H9 (cell line): ENCODE results near the gene COL27A1. TPM values are rescaled to one million over a fixed set of nuclear protein-coding genes. Genes with fewer than 3 reads are reported as not detected.

Experiments used
- DNase-seq: peaks from one replicate; pipeline ENCODE4 v3.0.0-alpha.2; 2017
- H2AFZ ChIP-seq: one replicate; pipeline ENCODE4 v1.6.1; 2013; ENCODE audit warnings: mild to moderate bottlenecking, low read length, control low read depth, moderate library complexity
- H2AK5ac ChIP-seq: 2 replicates; pipeline ENCODE4 v1.6.1; 2013; ENCODE audit warnings: low read length, control low read depth, mixed read lengths; ENCODE audit not compliant: insufficient read length
- H2BK120ac ChIP-seq: one replicate; pipeline ENCODE4 v1.6.1; 2013; ENCODE audit warnings: low read depth, mild to moderate bottlenecking, low read length, control low read depth, inconsistent platforms; ENCODE audit not compliant: poor library complexity, severe bottlenecking
- H2BK12ac ChIP-seq: 2 replicates; pipeline ENCODE4 v1.6.1; 2013; ENCODE audit warnings: low read length, control low read depth, mixed read lengths, low read depth; ENCODE audit not compliant: insufficient read length
- H2BK15ac ChIP-seq: 2 replicates; pipeline ENCODE4 v1.6.1; 2013; ENCODE audit warnings: low read depth, low read length, control low read depth
- H2BK20ac ChIP-seq: one replicate; pipeline ENCODE4 v1.6.1; 2013; ENCODE audit warnings: low read depth, mild to moderate bottlenecking, low read length, control low read depth, inconsistent platforms; ENCODE audit not compliant: poor library complexity, severe bottlenecking
- H2BK5ac ChIP-seq: 2 replicates; pipeline ENCODE4 v1.6.1; 2013; ENCODE audit warnings: low read length, control low read depth, mixed read lengths; ENCODE audit not compliant: insufficient read length
- H3K14ac ChIP-seq: 2 replicates; pipeline ENCODE4 v1.6.1; 2013; ENCODE audit warnings: low read length, control low read depth; ENCODE audit not compliant: insufficient read depth
- H3K18ac ChIP-seq: 2 replicates; pipeline ENCODE4 v1.6.1; 2013; ENCODE audit warnings: low read depth, mild to moderate bottlenecking, mixed read lengths, low read length, control low read depth; ENCODE audit not compliant: insufficient read length
- H3K23ac ChIP-seq: 2 replicates; pipeline ENCODE4 v1.6.1; 2013; ENCODE audit warnings: low read length, control low read depth, mixed read lengths, low read depth; ENCODE audit not compliant: insufficient read length
- H3K23me2 ChIP-seq: 2 replicates; pipeline ENCODE4 v1.6.1; 2013; ENCODE audit warnings: low read depth, mild to moderate bottlenecking, mixed read lengths, low read length, control low read depth; ENCODE audit not compliant: insufficient read length, poor library complexity, severe bottlenecking
- H3K27ac ChIP-seq: 2 replicates; pipeline ENCODE4 v1.5.1; 2013; ENCODE audit warnings: low read length, control low read depth, mixed read lengths, low read depth; ENCODE audit not compliant: insufficient read length
- H3K27me3 ChIP-seq: 2 replicates; pipeline ENCODE4 v1.6.1; 2013; ENCODE audit warnings: low read length, control low read depth, inconsistent platforms; ENCODE audit not compliant: insufficient read depth
- H3K4ac ChIP-seq: 2 replicates; pipeline ENCODE4 v1.6.1; 2013; ENCODE audit warnings: low read depth, mild to moderate bottlenecking, control low read depth, inconsistent platforms, low read length, moderate library complexity
- H3K4me1 ChIP-seq: 2 replicates; pipeline ENCODE4 v1.6.1; 2013; ENCODE audit warnings: low read length, control low read depth, inconsistent platforms; ENCODE audit not compliant: insufficient read depth
- H3K4me2 ChIP-seq: 2 replicates; pipeline ENCODE4 v1.6.1; 2013; ENCODE audit warnings: low read length, control low read depth, mixed read lengths; ENCODE audit not compliant: insufficient read length, insufficient read depth
- H3K56ac ChIP-seq: 2 replicates; pipeline ENCODE4 v1.6.1; 2013; ENCODE audit warnings: low read depth, mild to moderate bottlenecking, mixed read lengths, low read length, control low read depth; ENCODE audit not compliant: insufficient read length
- H3K79me1 ChIP-seq: 2 replicates; pipeline ENCODE4 v1.6.1; 2013; ENCODE audit warnings: low read depth, mild to moderate bottlenecking, moderate library complexity, low read length, control low read depth, inconsistent platforms; ENCODE audit not compliant: insufficient read depth, poor library complexity, severe bottlenecking
- H3K79me2 ChIP-seq: 2 replicates; pipeline ENCODE4 v1.6.1; 2013; ENCODE audit warnings: low read length, control low read depth, inconsistent platforms; ENCODE audit not compliant: insufficient read depth
- H3K9ac ChIP-seq: 2 replicates; pipeline ENCODE4 v1.6.1; 2013; ENCODE audit warnings: low read length, control low read depth, mixed read lengths; ENCODE audit not compliant: insufficient read length; ENCODE audit errors: extremely low read depth
- H3K9me3 ChIP-seq: one replicate; pipeline ENCODE4 v1.6.1; 2013; ENCODE audit warnings: low read depth, low read length, inconsistent platforms; ENCODE audit not compliant: control insufficient read depth
- H3T11ph ChIP-seq: one replicate; pipeline ENCODE4 v1.6.1; 2013; ENCODE audit warnings: mild to moderate bottlenecking, low read length, control low read depth, inconsistent platforms
- H4K20me1 ChIP-seq: one replicate; pipeline ENCODE4 v1.6.1; 2013; ENCODE audit not compliant: control insufficient read depth, insufficient read length, insufficient read depth
- H4K5ac ChIP-seq: 2 replicates; pipeline ENCODE4 v1.6.1; 2013; ENCODE audit warnings: low read depth, mild to moderate bottlenecking, mixed read lengths, low read length, control low read depth; ENCODE audit not compliant: insufficient read length
- H4K8ac ChIP-seq: replicated peaks from 2 replicates; pipeline ENCODE4 v1.6.1; 2013; ENCODE audit warnings: low read length, control low read depth, mixed read lengths, low read depth; ENCODE audit not compliant: insufficient read length
- H4K91ac ChIP-seq: 2 replicates; pipeline ENCODE4 v1.6.1; 2013; ENCODE audit warnings: low read depth, mild to moderate bottlenecking, moderate library complexity, mixed read lengths, low read length, control low read depth; ENCODE audit not compliant: insufficient read length
- H3K27ac Mint-ChIP-seq, 3 experiments: 2 replicates in 2 of 3; 3 replicates in 1 of 3; pipeline ENCODE4 v1.8.0; 2020 to 2021; ENCODE audit warnings: mixed read lengths in 3 of 3, mild to moderate bottlenecking in 1 of 3, moderate library complexity in 1 of 3
- H3K27me3 Mint-ChIP-seq: 2 replicates; pipeline ENCODE4 v1.8.0; 2021; ENCODE audit warnings: low read depth, mild to moderate bottlenecking, moderate library complexity, mixed read lengths
- H3K36me3 Mint-ChIP-seq, 3 experiments: 2 replicates in 2 of 3; 3 replicates in 1 of 3; pipeline ENCODE4 v1.8.0; 2020 to 2021; ENCODE audit warnings: low read depth in 3 of 3, mixed read lengths in 3 of 3; ENCODE audit not compliant: insufficient read depth in 1 of 3
- H3K4me1 Mint-ChIP-seq, 2 experiments: 2 replicates each; pipeline ENCODE4 v1.8.0; 2020; ENCODE audit warnings: mixed read lengths in 2 of 2
- H3K4me3 Mint-ChIP-seq, 2 experiments: 2 replicates in 1 of 2; 3 replicates in 1 of 2; pipeline ENCODE4 v1.8.0; 2020 to 2021; ENCODE audit warnings: mild to moderate bottlenecking in 2 of 2, mixed read lengths in 2 of 2, moderate library complexity in 1 of 2
- H3K9me3 Mint-ChIP-seq, 2 experiments: 2 replicates in 1 of 2; 3 replicates in 1 of 2; pipeline ENCODE4 v1.8.0; 2020; ENCODE audit warnings: mild to moderate bottlenecking in 2 of 2, mixed read lengths in 2 of 2, moderate library complexity in 1 of 2
- WGBS: extraction: QIAGEN DNeasy Blood & Tissue Kit; methylation state at CpG from one replicate; pipeline ENCODE4 v1.1.7; 2013; ENCODE audit warnings: missing lambda C conversion rate, low lambda C conversion rate, mixed read lengths; ENCODE audit not compliant: insufficient read length; ENCODE audit errors: extremely low coverage; 5-methylcytosine and 5-hydroxymethylcytosine counted together
- total RNA-seq: library from RNA; stranded (reverse); gene quantifications from 2 replicates; pipeline ENCODE4 v1.2.1, GENCODE V29; 2021
- TF ChIP-seq, protein P1 (sequence below): fragments of 200-600 bp; sonication (generic); conservative IDR thresholded peaks from 3 replicates; pipeline ENCODE4 v1.8.0; 2021; ENCODE audit warnings: antibody characterized with exemption, mild to moderate bottlenecking

The COL27A1 gene
- total RNA-seq, 1 experiment from 2014 or later, result 17.9 TPM

- H3K4me3 Mint-ChIP-seq, result no peak overlapping the region
- Histone ChIP-seq H3K56ac (no peak overlapping the region), H3K9me3 (no peaks in the 10 kb centered on the region), H2BK15ac (no peak overlapping the region), H2BK12ac (no peak overlapping the region), H3K23me2 (no peaks in the 10 kb centered on the region), H3K9ac (no peak overlapping the region), H3K4me2 (no peak overlapping the region), H4K5ac (no peak overlapping the region), H4K20me1 (no peaks in the 10 kb centered on the region), H3K79me2 (no peaks in the 10 kb centered on the region), H3K18ac (no peak overlapping the region), H3K4ac (no peak overlapping the region), H3T11ph (no peak overlapping the region), H4K91ac (no peak overlapping the region), H2BK120ac (no peak overlapping the region), H3K27me3 (no peaks in the 10 kb centered on the region), H4K8ac (no peak overlapping the region), H3K14ac (no peak overlapping the region), H3K4me1 (no peaks in the 10 kb centered on the region), H2BK5ac (no peak overlapping the region), H2BK20ac (no peak overlapping the region), H3K79me1 (no peaks in the 10 kb centered on the region), H2AK5ac (no peak overlapping the region), H3K27ac (no peak overlapping the region), H2AFZ (no peak overlapping the region), H3K23ac (no peak overlapping the region)
- TF ChIP-seq, protein P1, sequence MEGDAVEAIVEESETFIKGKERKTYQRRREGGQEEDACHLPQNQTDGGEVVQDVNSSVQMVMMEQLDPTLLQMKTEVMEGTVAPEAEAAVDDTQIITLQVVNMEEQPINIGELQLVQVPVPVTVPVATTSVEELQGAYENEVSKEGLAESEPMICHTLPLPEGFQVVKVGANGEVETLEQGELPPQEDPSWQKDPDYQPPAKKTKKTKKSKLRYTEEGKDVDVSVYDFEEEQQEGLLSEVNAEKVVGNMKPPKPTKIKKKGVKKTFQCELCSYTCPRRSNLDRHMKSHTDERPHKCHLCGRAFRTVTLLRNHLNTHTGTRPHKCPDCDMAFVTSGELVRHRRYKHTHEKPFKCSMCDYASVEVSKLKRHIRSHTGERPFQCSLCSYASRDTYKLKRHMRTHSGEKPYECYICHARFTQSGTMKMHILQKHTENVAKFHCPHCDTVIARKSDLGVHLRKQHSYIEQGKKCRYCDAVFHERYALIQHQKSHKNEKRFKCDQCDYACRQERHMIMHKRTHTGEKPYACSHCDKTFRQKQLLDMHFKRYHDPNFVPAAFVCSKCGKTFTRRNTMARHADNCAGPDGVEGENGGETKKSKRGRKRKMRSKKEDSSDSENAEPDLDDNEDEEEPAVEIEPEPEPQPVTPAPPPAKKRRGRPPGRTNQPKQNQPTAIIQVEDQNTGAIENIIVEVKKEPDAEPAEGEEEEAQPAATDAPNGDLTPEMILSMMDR, result no peak
- H3K27me3 Mint-ChIP-seq, result peaks cover 27% of the 10 kb centered on the region
- no peak for DNase-seq
- no peak overlapping the region; a peak in 1 of 7 replicates for H3K27ac Mint-ChIP-seq
- no CpG with 5 or more reads among the region's 9 CpGs for WGBS
- H3K36me3 Mint-ChIP-seq, result no peaks in the 10 kb centered on the region; a peak in 1 of 7 replicates
- peaks cover 9 to 41% of the 10 kb centered on the region in 2 experiments for H3K4me1 Mint-ChIP-seq
- H3K9me3 Mint-ChIP-seq, result peaks cover 0 to 2% of the 10 kb centered on the region in 2 experiments; a peak in 1 of 5 replicates
Observed at GRCh38 chr9:114122136-114123027, 33.0 kb upstream of the COL27A1 start.
